NCI-H774 (cell line): Measurements from ENCODE around the gene CLCN2.

Experiments
- DNase-seq: peaks from one replicate; lab custom pipeline; 2025; lab: John Stamatoyannopoulos, UW

CLCN2 gene

GRCh38 chr3:184361532-184361931, at the start of gene CLCN2, which contains the start of gene POLR2H:
Gene CLCN2, minus strand, starts transcription at chr3:184361605. Its CDS starts 126 bp downstream, at chr3:184361479.
Gene POLR2H, plus strand, starts transcription at chr3:184361710. Its CDS starts 1,783 bp downstream, at chr3:184363493.
- peak; percentile 78 for DNase-seq

GRCh38 chr3:184409946-184410500, 48.6 kb upstream of the CLCN2 start:
- no peak for DNase-seq

GRCh38 chr3:184409331-184409926, 48.0 kb upstream of the CLCN2 start:
- no peak for DNase-seq

- DNase-seq, result no peak
Observed at GRCh38 chr3:184405075-184406030, 43.9 kb upstream of the CLCN2 start.

- DNase-seq, result no peak
Observed at GRCh38 chr3:184399410-184399809, 38.0 kb upstream of the CLCN2 start.

GRCh38 chr3:184395320-184395660, 33.9 kb upstream of the CLCN2 start:
- DNase-seq, result no peak

- DNase-seq, result no peak
Observed at GRCh38 chr3:184391266-184391665, 29.9 kb upstream of the CLCN2 start.

GRCh38 chr3:184389935-184390528, 28.6 kb upstream of the CLCN2 start:
- no peak for DNase-seq

GRCh38 chr3:184389384-184389783, 28.0 kb upstream of the CLCN2 start:
- DNase-seq, result no peak

GRCh38 chr3:184388936-184389230, 27.5 kb upstream of the CLCN2 start:
- DNase-seq, result no peak

GRCh38 chr3:184388164-184388935, 26.9 kb upstream of the CLCN2 start:
- no peak for DNase-seq

- DNase-seq, result no peak
Observed at GRCh38 chr3:184387174-184387714, 25.8 kb upstream of the CLCN2 start.

GRCh38 chr3:184386047-184386806, 24.8 kb upstream of the CLCN2 start:
- no peak for DNase-seq

GRCh38 chr3:184384856-184385422, 23.5 kb upstream of the CLCN2 start:
- DNase-seq, result no peak

GRCh38 chr3:184384342-184384741, 22.9 kb upstream of the CLCN2 start:
- no peak for DNase-seq

GRCh38 chr3:184383033-184383740, 21.8 kb upstream of the CLCN2 start:
- DNase-seq, result no peak

- no peak for DNase-seq
Observed at GRCh38 chr3:184382326-184383032, 21.1 kb upstream of the CLCN2 start.

GRCh38 chr3:184381261-184382224, 20.1 kb upstream of the CLCN2 start:
- DNase-seq, result no peak
